Lower leg skin (tissue), 3 donors: ENCODE measurements around the gene RAF1.
"Not testable (repeated sequence)": the region's sequence is repeated elsewhere in the genome, so short reads cannot be mapped to it uniquely, and the experiment has no call there.

Experiments
- CTCF ChIP-seq, 3 donors: fragments of 450-650 bp; IDR thresholded peaks; one replicate each; pipeline ENCODE4 v1.5.1; 2016; ENCODE audit warnings: antibody characterized with exemption in 3 of 3, mild to moderate bottlenecking in 3 of 3, moderate library complexity in 2 of 3
- POLR2A ChIP-seq, 2 donors: fragments of 450-650 bp; IDR thresholded peaks; one replicate each; pipeline ENCODE4 v1.6.1; 2016 to 2017; ENCODE audit warnings: antibody characterized with exemption in 2 of 2, mild to moderate bottlenecking in 1 of 2, moderate library complexity in 1 of 2

- TF ChIP-seq CTCF, POLR2A (IDR thresholded peaks at IDR 0.05): not testable (repeated sequence)
These were observed 33.1 kb downstream of the RAF1 start for GRCh38 chr3:12630843-12631242.
